Psoas muscle (tissue), 8 donors: Measurements from ENCODE around the gene SCYGR2. TPM values are rescaled to one million over a fixed set of nuclear protein-coding genes. Genes with fewer than 3 reads are reported as not detected.
"Not testable (repeated sequence)": the region's sequence is repeated elsewhere in the genome, so short reads cannot be mapped to it uniquely, and the experiment has no call there.

ENCODE experiments used
- ATAC-seq, 4 donors: fragments of 200-7000 bp; cut with Tn5 transposase; one replicate each; pipeline ENCODE4 v1.9.1; 2020; ENCODE audit warnings: moderate library complexity in 3 of 4, mild to moderate bottlenecking in 2 of 4
- DNase-seq, 2 donors: peaks; one replicate each; pipeline ENCODE4 v3.0.0-alpha.2; 2020
- H3K27ac ChIP-seq: fragments of 200-600 bp; one replicate; pipeline ENCODE4 v1.8.0; 2022
- H3K27me3 ChIP-seq, 3 donors: fragments of 200-600 bp in 1 of 3; one replicate each; pipeline versions ENCODE4 v1.6.1 to v1.8.0; 2013 to 2022; ENCODE audit warnings: low read length in 2 of 3, mild to moderate bottlenecking in 2 of 3, moderate library complexity in 1 of 3; ENCODE audit not compliant: insufficient read depth in 3 of 3
- H3K36me3 ChIP-seq, 2 donors: fragments of 200-600 bp in 1 of 2; one replicate each; pipeline versions ENCODE4 v1.6.1 to v1.8.0; 2013 to 2022; ENCODE audit warnings: low read depth in 1 of 2, mild to moderate bottlenecking in 1 of 2, moderate library complexity in 1 of 2; ENCODE audit not compliant: insufficient read depth in 1 of 2
- H3K4me1 ChIP-seq: fragments of 200-600 bp; one replicate; pipeline ENCODE4 v1.8.0; 2022
- H3K4me3 ChIP-seq: fragments of 200-600 bp; one replicate; pipeline ENCODE4 v1.8.0; 2022; ENCODE audit warnings: mild to moderate bottlenecking
- H3K9me3 ChIP-seq: fragments of 200-600 bp; one replicate; pipeline ENCODE4 v1.8.0; 2022
- CTCF ChIP-seq: fragments of 200-600 bp; IDR thresholded peaks from one replicate; pipeline ENCODE4 v1.8.0; 2022; ENCODE audit warnings: antibody characterized with exemption
- WGBS, 3 donors: extraction: QIAGEN DNeasy Blood & Tissue Kit; methylation state at CpG; one replicate each; pipeline versions ENCODE4 v1.1.6 to v1.1.7; 2013; 5-methylcytosine and 5-hydroxymethylcytosine counted together
- intact Hi-C, 2 donors: fragments of 100-400 bp; cut with DNase I; formaldehyde crosslinking; loops; one replicate each; pipeline versions ENCODE4 v1.11.0 to v1.14.2; 2022
- long read RNA-seq, 2 donors: library from polyadenylated mRNA; unstranded; transcript quantifications; one replicate each; pipeline ENCODE4 v2.0.0, GENCODE V29; 2021
- polyA plus RNA-seq, 3 donors: library from polyadenylated mRNA; stranded (reverse); fragments of 200-250 nt; gene quantifications; one replicate each; pipeline ENCODE4 v1.2.3, GENCODE V29; 2013
- total RNA-seq, 4 donors: library from RNA; stranded (reverse); fragmentation: NEBNext Ultra II Directional in 2 of 4; extraction: Animal tissue kit (Norgen Biotek cat#: 25700) in 2 of 4; gene quantifications; one replicate each; pipeline versions ENCODE4 v1.2.1 to v1.2.4, GENCODE V29; 2021 to 2023
- donor health status: healthy with polysubstance abuse.
- donor health status: DM: no; HTN: no; CAD: no; lungs with moderate emphysema.
- donor health status: Bipolar disorder and iron deficiency.
- donor health status: healthy.
- donor health status: DM: yes; HTN: yes; CAD: no.
- donor health status: DM: no; HTN: no; CAD: no.
- donor health status: DM: no; HTN: no; CAD: no.
- donor health status: DM: yes; HTN: yes; CAD: no.

Gene SCYGR2, protein sequence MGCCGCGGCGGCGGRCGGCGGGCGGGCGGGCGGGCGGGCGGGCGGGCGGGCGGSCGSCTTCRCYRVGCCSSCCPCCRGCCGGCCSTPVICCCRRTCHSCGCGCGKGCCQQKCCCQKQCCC
- not detected for total RNA-seq
- not detected for polyA plus RNA-seq
- long read RNA-seq, donor 1: 0 reads
- long read RNA-seq, donor 2: 0 reads

DNA sequence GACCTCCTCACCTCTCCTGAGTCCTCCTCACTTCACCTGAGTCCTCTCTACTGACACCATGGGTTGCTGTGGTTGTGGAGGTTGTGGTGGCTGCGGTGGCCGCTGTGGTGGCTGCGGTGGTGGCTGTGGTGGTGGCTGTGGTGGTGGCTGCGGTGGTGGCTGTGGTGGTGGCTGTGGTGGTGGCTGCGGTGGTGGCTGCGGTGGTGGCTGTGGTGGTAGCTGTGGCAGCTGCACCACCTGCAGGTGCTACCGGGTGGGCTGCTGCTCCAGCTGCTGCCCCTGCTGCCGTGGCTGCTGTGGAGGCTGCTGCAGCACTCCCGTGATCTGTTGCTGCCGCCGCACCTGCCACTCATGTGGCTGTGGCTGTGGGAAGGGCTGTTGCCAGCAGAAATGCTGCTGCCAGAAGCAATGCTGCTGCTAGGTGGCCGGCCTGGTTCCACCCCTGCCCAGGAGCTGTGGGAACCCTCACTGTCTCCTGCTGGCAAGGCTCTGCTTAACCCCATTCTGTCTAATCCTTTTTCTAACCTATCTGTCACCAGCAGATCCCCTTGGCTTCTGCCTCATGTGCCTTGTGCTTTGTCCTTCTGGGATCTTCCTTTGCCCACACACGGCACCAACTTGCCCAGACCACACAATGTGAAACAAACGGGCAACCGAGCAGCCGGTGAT lies at the start of gene SCYGR2:
TSS of gene SCYGR2 (plus strand) at position 59 of the 669 bp plus-strand sequence. CDS start at position 59, 0 bp downstream.
- intact Hi-C loops, DNase-seq, H3K27ac ChIP-seq, H3K4me3 ChIP-seq, H3K9me3 ChIP-seq, H3K4me1 ChIP-seq, H3K27me3 ChIP-seq, H3K36me3 ChIP-seq, ATAC-seq: not testable (repeated sequence)
- 61 to 75% (median 70%) methylated on average over 12 to 16 of the region's 16 CpGs for WGBS, 3 donors

DNA sequence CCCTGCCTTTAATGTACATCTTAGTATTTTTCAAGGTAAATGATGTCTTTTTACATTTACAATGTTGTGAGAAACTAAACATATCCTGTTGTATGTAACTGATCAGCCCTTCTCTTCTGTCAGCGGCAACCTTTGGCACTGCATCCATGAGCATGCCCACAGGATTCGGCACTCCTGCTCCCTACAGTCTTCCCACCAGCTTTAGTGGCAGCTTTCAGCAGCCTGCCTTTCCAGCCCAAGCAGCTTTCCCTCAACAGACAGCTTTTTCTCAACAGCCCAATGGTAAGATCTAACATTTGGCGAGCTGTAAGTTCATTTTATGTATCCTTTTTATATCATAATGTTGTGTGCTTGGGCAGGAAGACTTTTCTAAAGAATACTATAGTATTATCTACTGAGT lies 46.9 kb upstream of the SCYGR2 start:
- ATAC-seq: no peak
- H3K4me3 ChIP-seq: no peak overlapping the region
- H3K27ac ChIP-seq: no peak overlapping the region
- no peak for DNase-seq
- TF ChIP-seq CTCF: no peak
- H3K4me1 ChIP-seq: no peaks in the 10 kb centered on the region
- WGBS, 3 donors: 89 to 98% (median 91%) methylated on average over 3 of the region's 3 CpGs
- no peaks in the 10 kb centered on the region for H3K27me3 ChIP-seq
- intact Hi-C loops: no loop called here
- H3K9me3 ChIP-seq: no peaks in the 10 kb centered on the region
- peaks cover 0 to 84% of the 10 kb centered on the region in 2 donors for H3K36me3 ChIP-seq

GRCh38 chr2:227562581-227562980 lies 36.1 kb upstream of the SCYGR2 start:
- intact Hi-C loops: no loop called here
- no peak for TF ChIP-seq CTCF
- no peaks in the 10 kb centered on the region for H3K4me1 ChIP-seq
- no peak for ATAC-seq
- H3K4me3 ChIP-seq: no peak overlapping the region
- no peaks in the 10 kb centered on the region for H3K27me3 ChIP-seq
- H3K36me3 ChIP-seq: peaks cover 0 to 17% of the 10 kb centered on the region in 2 donors
- H3K9me3 ChIP-seq: no peaks in the 10 kb centered on the region
- H3K27ac ChIP-seq: no peak overlapping the region
- DNase-seq: no peak

DNA sequence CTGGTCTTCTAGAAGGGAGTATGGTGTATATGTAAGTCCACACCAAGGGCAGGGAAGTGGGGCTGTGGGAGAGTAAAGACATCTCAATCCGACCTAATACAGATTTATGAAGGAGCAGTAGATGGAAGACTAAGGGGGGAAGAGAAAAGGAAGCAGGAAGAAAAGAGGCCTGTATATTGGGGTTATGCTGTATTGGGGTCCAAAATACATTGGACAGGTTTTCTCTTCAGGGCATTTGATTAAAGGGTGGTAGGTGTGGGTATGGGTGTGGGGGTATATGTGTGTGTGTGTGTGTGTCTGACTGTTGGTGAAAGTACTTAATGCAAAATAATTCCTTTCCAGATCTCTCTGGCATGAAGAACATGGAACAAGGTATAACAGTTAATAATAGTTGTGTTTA lies 33.6 kb upstream of the SCYGR2 start:
- TF ChIP-seq CTCF: no peak
- intact Hi-C loops: no loop called here
- ATAC-seq (no peak), DNase-seq (no peak)
- Histone ChIP-seq H3K36me3 (peaks cover 0 to 8% of the 10 kb centered on the region in 2 donors), H3K27ac (no peak overlapping the region), H3K27me3 (no peaks in the 10 kb centered on the region), H3K4me1 (no peaks in the 10 kb centered on the region), H3K4me3 (no peak overlapping the region), H3K9me3 (no peaks in the 10 kb centered on the region)
- 74 to 93% (median 86%) methylated on average over 1 of the region's 1 CpG for WGBS, 3 donors

DNA sequence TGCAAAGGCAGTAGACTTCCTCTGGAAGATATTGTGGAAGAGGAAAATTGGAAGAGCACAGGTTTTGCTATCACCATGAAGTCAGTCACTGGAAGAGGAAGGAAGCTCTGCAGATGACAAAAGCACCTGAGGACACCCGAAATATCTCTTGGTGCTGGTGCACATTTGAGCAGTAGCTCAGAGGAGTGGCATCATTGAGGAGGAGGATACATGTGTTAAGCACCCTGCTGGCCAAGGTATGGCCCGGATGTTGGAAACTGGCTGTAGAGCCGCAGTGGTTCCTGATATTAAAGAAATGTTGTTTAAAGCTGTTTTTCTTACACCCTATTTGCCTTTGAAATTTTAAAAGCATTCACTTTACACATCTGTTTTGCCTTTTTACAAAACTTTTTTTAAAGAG lies 32.7 kb upstream of the SCYGR2 start:
- 59 to 89% (median 79%) methylated on average over 3 of the region's 3 CpGs for WGBS, 3 donors
- ATAC-seq: no peak

More for the DNA sequence above, 32.7 kb upstream of the SCYGR2 start:
- Histone ChIP-seq H3K4me1 (no peaks in the 10 kb centered on the region), H3K27me3 (no peaks in the 10 kb centered on the region), H3K36me3 (peaks cover 0 to 8% of the 10 kb centered on the region in 2 donors), H3K27ac (no peak overlapping the region), H3K9me3 (no peaks in the 10 kb centered on the region), H3K4me3 (no peak overlapping the region)
- intact Hi-C loops: no loop called here
- TF ChIP-seq CTCF: no peak
- DNase-seq: no peak
